Right renal pelvis (tissue), 4 donors: ENCODE results near the gene ATP8B2. TPM values are rescaled to one million over a fixed set of nuclear protein-coding genes. Genes with fewer than 3 reads are reported as not detected.

Experiments
- DNase-seq, 4 donors: peaks; one replicate each; pipeline ENCODE4 v3.0.0-alpha.2; 2013; ENCODE audit warnings: low read depth in 4 of 4, low spot score in 3 of 4, missing footprints in 1 of 4
- polyA plus RNA-seq, 4 donors: library from polyadenylated mRNA; unstranded; fragments of 120-200 nt; gene quantifications; one replicate each; pipeline ENCODE4 v1.2.1, GENCODE V29; 2013; ENCODE audit not compliant: insufficient read length in 4 of 4

Gene ATP8B2
- polyA plus RNA-seq, 4 donors, result 25.9 to 28.0 (median 26.5) TPM

GRCh38 chr1:154384650-154385489 lies 59.5 kb downstream of the ATP8B2 start:
- no peak for DNase-seq

- no peak for DNase-seq
These were observed 61.5 kb downstream of the ATP8B2 start for GRCh38 chr1:154386643-154387352.

GRCh38 chr1:154391086-154391770 lies 65.9 kb downstream of the ATP8B2 start:
- DNase-seq, result no peak

- DNase-seq, result no peak
These were observed 72.8 kb downstream of the ATP8B2 start for GRCh38 chr1:154398141-154398540.

GRCh38 chr1:154398678-154399077 lies 73.4 kb downstream of the ATP8B2 start:
- no peak for DNase-seq

- DNase-seq, result no peak
These were observed 75.1 kb downstream of the ATP8B2 start for GRCh38 chr1:154400381-154400801.

Other genes with a start within 250 kb of the ATP8B2 start
- under 1 TPM; 0.03 to 0.09 (median 0.05) TPM for gene NUP210L, start 170.5 kb upstream of the ATP8B2 start, polyA plus RNA-seq
- gene TPM3, start 133.4 kb upstream of the ATP8B2 start, polyA plus RNA-seq, result 100 to 1,000 TPM; 262 to 286 (median 278) TPM
- gene CFAP141, start 119.2 kb upstream of the ATP8B2 start, polyA plus RNA-seq, result not detected
- 100 to 1,000 TPM; 168 to 180 (median 176) TPM for gene UBAP2L, start 104.6 kb upstream of the ATP8B2 start, polyA plus RNA-seq
- gene HAX1, start 52.9 kb upstream of the ATP8B2 start, polyA plus RNA-seq, result 10 to 100 TPM; 83.4 to 87.2 (median 85.3) TPM
- under 1 TPM in 2 of 4 donors, not detected in 2; 0.10 to 0.37 TPM for gene AQP10, start 4.4 kb upstream of the ATP8B2 start, polyA plus RNA-seq
- 1 to 10 TPM; 6.5 to 8.1 (median 6.7) TPM for gene IL6R, start 79.8 kb downstream of the ATP8B2 start, polyA plus RNA-seq
- 1 to 10 TPM in 3 of 4 donors, under 1 TPM in 1; 0.83 to 1.5 (median 1.2) TPM for gene TDRD10, start 176.7 kb downstream of the ATP8B2 start, polyA plus RNA-seq
- 10 to 100 TPM; 10.7 to 13.1 (median 11.0) TPM for gene SHE, start 176.9 kb downstream of the ATP8B2 start, polyA plus RNA-seq
- gene UBE2Q1, start 233.1 kb downstream of the ATP8B2 start, polyA plus RNA-seq, result 100 to 1,000 TPM; 110 to 134 (median 121) TPM
- under 1 TPM; 0.41 to 0.60 (median 0.49) TPM for gene CHRNB2, start 242.3 kb downstream of the ATP8B2 start, polyA plus RNA-seq